GM12878 (cell line): ENCODE results near the gene CNOT3. TPM values are rescaled to one million over a fixed set of nuclear protein-coding genes. Genes with fewer than 3 reads are reported as not detected.

ENCODE experiments used
- BHLHE40 ChIP-seq, 2 experiments: fragments of 450-650 bp in 1 of 2; IDR thresholded peaks; 2 replicates each; pipeline ENCODE4 v1.6.1; 2011 to 2017; ENCODE audit warnings: low read depth in 2 of 2, borderline replicate concordance in 1 of 2, improper control_type of control experiment in 1 of 2, low read length in 1 of 2, mild to moderate bottlenecking in 1 of 2
- CUX1 ChIP-seq: IDR thresholded peaks from 2 replicates; pipeline ENCODE4 v1.6.1; 2012; ENCODE audit warnings: improper control_type of control experiment, low read depth, low read length; ENCODE audit not compliant: insufficient replicate concordance
- E4F1 ChIP-seq: fragments of 450-650 bp; IDR thresholded peaks from 2 replicates; pipeline ENCODE4 v1.6.1; 2018; ENCODE audit warnings: borderline replicate concordance, mild to moderate bottlenecking; ENCODE audit not compliant: partially characterized antibody
- EGR1 ChIP-seq, 2 experiments: IDR thresholded peaks; 1 replicate in 1 of 2; 2 replicates in 1 of 2; pipeline ENCODE4 v1.6.1; 2011 to 2012; ENCODE audit warnings: low read depth in 2 of 2, low read length in 2 of 2, borderline replicate concordance in 1 of 2, mild to moderate bottlenecking in 1 of 2, moderate library complexity in 1 of 2
- EZH2 ChIP-seq: IDR thresholded peaks from 2 replicates; pipeline ENCODE4 v1.6.1; 2012; ENCODE audit warnings: low read depth, mild to moderate bottlenecking, control low read depth, inconsistent platforms, low read length, borderline replicate concordance; ENCODE audit not compliant: control insufficient read depth
- HCFC1 ChIP-seq: fragments of 150-350 bp; IDR thresholded peaks from 2 replicates; pipeline ENCODE4 v1.6.1; 2014; ENCODE audit warnings: low read length
- HSF1 ChIP-seq: fragments of 150-350 bp; IDR thresholded peaks from 2 replicates; pipeline ENCODE4 v1.6.1; 2014; ENCODE audit warnings: mild to moderate bottlenecking, low read depth, low read length
- PBX3 ChIP-seq: IDR thresholded peaks from 2 replicates; pipeline ENCODE4 v1.6.1; 2011; ENCODE audit warnings: mild to moderate bottlenecking, low read depth, low read length, moderate library complexity; ENCODE audit not compliant: insufficient replicate concordance
- POU2F2 ChIP-seq: IDR thresholded peaks from 3 replicates; pipeline ENCODE4 v1.6.1; 2011; ENCODE audit warnings: low read depth, mild to moderate bottlenecking, low read length, borderline replicate concordance
- RUNX3 ChIP-seq: IDR thresholded peaks from 2 replicates; pipeline ENCODE4 v1.6.1; 2012; ENCODE audit warnings: low read length, inconsistent platforms
- SIN3A ChIP-seq: IDR thresholded peaks from 2 replicates; pipeline ENCODE4 v1.6.1; 2012; ENCODE audit warnings: low read depth, low read length, improper control_type of control experiment
- SP1 ChIP-seq: IDR thresholded peaks from one replicate; pipeline ENCODE4 v1.6.1; 2011; ENCODE audit warnings: low read depth, low read length
- SRF ChIP-seq, 2 experiments: IDR thresholded peaks; 2 replicates each; pipeline ENCODE4 v1.6.1; 2011; ENCODE audit warnings: low read depth in 2 of 2, low read length in 2 of 2, mild to moderate bottlenecking in 1 of 2, moderate library complexity in 1 of 2
- STAT3 ChIP-seq: IDR thresholded peaks from 2 replicates; pipeline ENCODE4 v1.6.1; 2011; ENCODE audit warnings: low read depth, low read length, improper control_type of control experiment
- YBX1 ChIP-seq: fragments of 450-650 bp; IDR thresholded peaks from 2 replicates; pipeline ENCODE4 v1.6.1; 2016; ENCODE audit warnings: antibody characterized with exemption
- ZBTB33 ChIP-seq: fragments of 450-650 bp; IDR thresholded peaks from 2 replicates; pipeline ENCODE4 v1.6.1; 2017; ENCODE audit warnings: mild to moderate bottlenecking
- polyA plus RNA-seq, 11 experiments: library from polyadenylated mRNA; depleted of rRNA in 4 of 11; unstranded in 6 of 11; stranded (reverse) in 5 of 11; fragments of >200 nt; fragmentation: Nextera tagmentation in 4 of 11; fragmentation: Illumina TruSeq in 1 of 11; extraction: Ambion mirVana in 4 of 11; extraction: Trizol in 1 of 11; gene quantifications; 1 replicate in 1 of 11; 2 replicates in 10 of 11; pipeline versions ENCODE4 v1.2.1 to v1.2.3, GENCODE V29; 2011 to 2016; ENCODE audit warnings: inconsistent platforms in 2 of 11, missing spikeins in 2 of 11, low read depth in 1 of 11
- total RNA-seq, 4 experiments: library from RNA; depleted of rRNA in 3 of 4; stranded (reverse); fragments of >200 nt in 3 of 4; fragmentation: Illumina TruSeq in 1 of 4; extraction: Trizol in 1 of 4; gene quantifications; 2 replicates each; pipeline versions ENCODE4 v1.2.1 to v1.2.3, GENCODE V29; 2013 to 2021

The CNOT3 gene
- total and polyA plus RNA-seq, 10 of the 15 experiments (the other 5 are each of a cell fraction or from before 2014, with no cell fraction given): 0.14 to 45.1 (median 14.0) TPM

- no peak for TF ChIP-seq STAT3
- no peak for TF ChIP-seq EZH2
- TF ChIP-seq SP1: peak; percentile 41
- TF ChIP-seq YBX1: no peak
- no peak; the same call in 1 of the 2 replicates for TF ChIP-seq SIN3A
- no peak for TF ChIP-seq EGR1 (IDR thresholded peaks at IDR 0.05; ENCODE audit: borderline replicate concordance in 1 of 2, low read depth in 2 of 2, low read length in 2 of 2)
- TF ChIP-seq HCFC1: no peak
- TF ChIP-seq HSF1: no peak
- TF ChIP-seq CUX1: no peak
- no peak for TF ChIP-seq SRF (IDR thresholded peaks at IDR 0.05; ENCODE audit: low read depth in 2 of 2, low read length in 2 of 2)
- no peak for TF ChIP-seq ZBTB33
- no peak for TF ChIP-seq RUNX3
- TF ChIP-seq BHLHE40 (IDR thresholded peaks at IDR 0.05; ENCODE audit: borderline replicate concordance in 1 of 2, low read depth in 2 of 2, low read length in 1 of 2): peak in 1 of 2 experiments; percentile 69; a peak in 1 of 4 replicates
- TF ChIP-seq E4F1: no peak
- TF ChIP-seq PBX3: no peak
- no peak for TF ChIP-seq POU2F2
Measured at GRCh38 chr19:54191011-54191810, 53.6 kb downstream of the CNOT3 start, which contains the start of gene TSEN34 (continued).
